Vagina (tissue), 2 donors: Measurements from ENCODE around the gene FERMT2. TPM values are rescaled to one million over a fixed set of nuclear protein-coding genes. Genes with fewer than 3 reads are reported as not detected.

Source experiments
- DNase-seq, 2 donors: peaks; one replicate each; pipeline ENCODE4 v3.0.0-alpha.2; 2017; ENCODE audit errors: extremely low spot score in 2 of 2
- H3K27ac ChIP-seq: fragments of 200-600 bp; sonication (generic); one replicate; pipeline ENCODE4 v1.5.1; 2019
- H3K27me3 ChIP-seq: fragments of 200-600 bp; sonication (generic); one replicate; pipeline ENCODE4 v1.5.1; 2019
- H3K36me3 ChIP-seq, 2 donors: fragments of 200-600 bp; sonication (generic); one replicate each; pipeline ENCODE4 v1.5.1; 2017 to 2019
- H3K4me1 ChIP-seq: fragments of 200-600 bp; sonication (generic); one replicate; pipeline ENCODE4 v1.5.1; 2019
- H3K4me3 ChIP-seq, 2 donors: fragments of 200-600 bp; sonication (generic); 1 replicate in 1 of 2; 2 replicates in 1 of 2; pipeline ENCODE4 v1.5.1; 2016 to 2019
- H3K9me3 ChIP-seq: fragments of 200-600 bp; sonication (generic); one replicate; pipeline ENCODE4 v1.5.1; 2019
- CTCF ChIP-seq, 3 experiments: fragments of 450-650 bp in 2 of 3; fragments of 200-600 bp in 1 of 3; sonication (generic) in 1 of 3; IDR thresholded peaks; one replicate each; pipeline ENCODE4 v1.5.1; 2017 to 2019; ENCODE audit warnings: antibody characterized with exemption in 3 of 3, mild to moderate bottlenecking in 2 of 3, moderate library complexity in 2 of 3
- POLR2A ChIP-seq, 2 donors: fragments of 450-650 bp; IDR thresholded peaks; one replicate each; pipeline ENCODE4 v1.6.1; 2017; ENCODE audit warnings: antibody characterized with exemption in 2 of 2, mild to moderate bottlenecking in 2 of 2, moderate library complexity in 2 of 2
- POLR2AphosphoS5 ChIP-seq, 2 donors: sonication (generic); formaldehyde crosslinking; IDR thresholded peaks; one replicate each; pipeline ENCODE4 v1.9.0; 2017; ENCODE audit warnings: antibody characterized with exemption in 2 of 2, mild to moderate bottlenecking in 2 of 2, low read depth in 1 of 2; ENCODE audit not compliant: insufficient read depth in 1 of 2
- intact Hi-C: fragments of 100-400 bp; cut with DNase I; formaldehyde crosslinking; loops from one replicate; pipeline ENCODE4 v1.15.1; 2023
- total RNA-seq: library from RNA; depleted of rRNA; stranded (reverse); fragments of >200 nt; gene quantifications from one replicate; pipeline ENCODE4 v1.2.3, GENCODE V29; 2016

Gene FERMT2
- total RNA-seq, 1 donor from 2014 or later: 70.2 TPM

GRCh38 chr14:52835122-52835903 lies 115.5 kb downstream of the FERMT2 start:
- H3K27ac ChIP-seq: no peak overlapping the region
- H3K36me3 ChIP-seq: no peaks in the 10 kb centered on the region
- no peaks in the 10 kb centered on the region for H3K9me3 ChIP-seq
- H3K27me3 ChIP-seq: no peaks in the 10 kb centered on the region
- H3K4me1 ChIP-seq: peaks cover 10% of the 10 kb centered on the region
- DNase-seq: no peak
- TF ChIP-seq CTCF (IDR thresholded peaks at IDR 0.05): no peak
- TF ChIP-seq POLR2AphosphoS5 (IDR thresholded peaks at IDR 0.05; ENCODE audit: insufficient read depth in 1 of 2, low read depth in 1 of 2): no peak
- TF ChIP-seq POLR2A (IDR thresholded peaks at IDR 0.05): no peak
- intact Hi-C loops: no loop called here
- no peak overlapping the region for H3K4me3 ChIP-seq

- intact Hi-C loops: no loop called here
- H3K4me1 ChIP-seq: peaks cover 10% of the 10 kb centered on the region
- H3K9me3 ChIP-seq: no peaks in the 10 kb centered on the region
- TF ChIP-seq POLR2AphosphoS5 (IDR thresholded peaks at IDR 0.05; ENCODE audit: insufficient read depth in 1 of 2, low read depth in 1 of 2) (no peak), CTCF (IDR thresholded peaks at IDR 0.05) (no peak), POLR2A (IDR thresholded peaks at IDR 0.05) (no peak)
- no peak overlapping the region for H3K4me3 ChIP-seq
- no peaks in the 10 kb centered on the region for H3K27me3 ChIP-seq
- no peak overlapping the region for H3K27ac ChIP-seq
- H3K36me3 ChIP-seq: no peaks in the 10 kb centered on the region
- DNase-seq: no peak
Observed at GRCh38 chr14:52834440-52834842, 116.4 kb downstream of the FERMT2 start.

GRCh38 chr14:52833891-52834290 lies 117.0 kb downstream of the FERMT2 start:
- Histone ChIP-seq H3K36me3 (no peaks in the 10 kb centered on the region), H3K4me1 (peaks cover 10% of the 10 kb centered on the region), H3K27ac (no peak overlapping the region), H3K27me3 (no peaks in the 10 kb centered on the region), H3K9me3 (no peaks in the 10 kb centered on the region), H3K4me3 (no peak overlapping the region)
- intact Hi-C loops: no loop called here
- TF ChIP-seq POLR2AphosphoS5 (IDR thresholded peaks at IDR 0.05; ENCODE audit: insufficient read depth in 1 of 2, low read depth in 1 of 2): no peak
- no peak for DNase-seq

GRCh38 chr14:52829527-52830185 lies 121.2 kb downstream of the FERMT2 start:
- Histone ChIP-seq H3K27me3 (no peaks in the 10 kb centered on the region), H3K36me3 (no peaks in the 10 kb centered on the region), H3K4me1 (no peaks in the 10 kb centered on the region), H3K9me3 (no peaks in the 10 kb centered on the region), H3K4me3 (no peak overlapping the region), H3K27ac (no peak overlapping the region)
- intact Hi-C loops: loop anchor here (5.0 kb wide), 1 partner anchor 128 kb away; no protein-coding TSS in a partner anchor
- TF ChIP-seq POLR2A (IDR thresholded peaks at IDR 0.05): no peak
- TF ChIP-seq POLR2AphosphoS5 (IDR thresholded peaks at IDR 0.05; ENCODE audit: insufficient read depth in 1 of 2, low read depth in 1 of 2): no peak
- no peak for TF ChIP-seq CTCF (IDR thresholded peaks at IDR 0.05)
- no peak for DNase-seq

- Histone ChIP-seq H3K4me3 (no peak overlapping the region), H3K4me1 (peaks cover 5% of the 10 kb centered on the region), H3K36me3 (no peaks in the 10 kb centered on the region), H3K27me3 (no peaks in the 10 kb centered on the region), H3K9me3 (no peaks in the 10 kb centered on the region), H3K27ac (no peak overlapping the region)
- DNase-seq: no peak
- TF ChIP-seq POLR2A (IDR thresholded peaks at IDR 0.05): no peak
- no peak for TF ChIP-seq POLR2AphosphoS5 (IDR thresholded peaks at IDR 0.05; ENCODE audit: insufficient read depth in 1 of 2, low read depth in 1 of 2)
- TF ChIP-seq CTCF (IDR thresholded peaks at IDR 0.05): no peak
- intact Hi-C loops: loop anchor here (5.0 kb wide), 1 partner anchor 130 kb away; no protein-coding TSS in a partner anchor
Observed at GRCh38 chr14:52827426-52827825, 123.4 kb downstream of the FERMT2 start.
